K562 (cell line): ENCODE data around the gene CEP57. TPM values are rescaled to one million over a fixed set of nuclear protein-coding genes. Genes with fewer than 3 reads are reported as not detected.

ENCODE experiments used
- ATAC-seq: fragments of 200-7000 bp; cut with Tn5 transposase; 3 replicates; pipeline ENCODE4 v1.9.1; 2020; ENCODE audit warnings: moderate library complexity
- BruUV-seq: library from RNA; stranded (reverse); fragments of 400-500 nt; replicated peaks from 2 replicates; lab custom pipeline; 2021; lab: Mats Ljungman, UMichigan
- CTCF ChIA-PET: fragments of 300-600 bp; formaldehyde crosslinking; extraction: SDS; loops from one replicate; lab custom pipeline; 2021; ENCODE audit warnings: low intra/inter-chr PET ratio; lab: Yijun Ruan, JAX
- POLR2A ChIA-PET: fragments of 300-600, 350-650 bp; sonication (Branson Sonifier 250); formaldehyde crosslinking; extraction: SDS; loops from one replicate; lab custom pipeline; 2021; ENCODE audit warnings: antibody characterized with exemption, inconsistent platforms; lab: Yijun Ruan, JAX
- DNase-seq, 4 experiments: peaks; one replicate each; pipeline versions ENCODE4 v3.0.0 to v3.0.0-alpha.2; 2011 to 2018; ENCODE audit warnings: low spot score in 3 of 4, mixed read lengths in 3 of 4; ENCODE audit errors: extremely low read depth in 1 of 4
- FAIRE-seq: peaks from 2 replicates; lab custom pipeline; 2011; peaks lifted over from hg19 to GRCh38; lab: Jason Lieb, UNC
- H2AFZ ChIP-seq: 2 replicates; pipeline ENCODE4 v1.6.0; 2011; ENCODE audit warnings: low read depth, low read length, control low read depth, inconsistent platforms
- H3K27ac ChIP-seq: fragments of 200-600 bp; 3 replicates; pipeline ENCODE4 v1.8.0; 2011; ENCODE audit warnings: low read depth, mild to moderate bottlenecking, control low read depth, inconsistent platforms, low read length, moderate library complexity, mixed read lengths; ENCODE audit errors: extremely low read depth
- H3K27me3 ChIP-seq, 2 experiments: fragments of 300-600 bp in 1 of 2; 2 replicates in 1 of 2; 3 replicates in 1 of 2; pipeline versions ENCODE4 v1.6.0 to v1.8.0; 2011; ENCODE audit warnings: inconsistent platforms in 2 of 2, low read length in 2 of 2, mild to moderate bottlenecking in 1 of 2, mixed read lengths in 1 of 2, moderate library complexity in 1 of 2; ENCODE audit not compliant: control insufficient read depth in 2 of 2, insufficient read depth in 2 of 2
- H3K36me3 ChIP-seq: fragments of 300-600 bp; 3 replicates; pipeline ENCODE4 v1.8.0; 2011; ENCODE audit warnings: mild to moderate bottlenecking, low read length, inconsistent platforms; ENCODE audit not compliant: control insufficient read depth, insufficient read depth
- H3K4me1 ChIP-seq, 2 experiments: fragments of 200-600 bp in 1 of 2; replicated peaks in 1 of 2; 2 replicates in 1 of 2; 3 replicates in 1 of 2; pipeline versions ENCODE4 v1.5.1 to v1.8.0; 2011; ENCODE audit warnings: inconsistent platforms in 2 of 2, low read length in 2 of 2, mild to moderate bottlenecking in 1 of 2, mixed read lengths in 1 of 2, moderate library complexity in 1 of 2; ENCODE audit not compliant: control insufficient read depth in 2 of 2, insufficient read depth in 2 of 2
- H3K4me2 ChIP-seq: 2 replicates; pipeline ENCODE4 v1.6.1; 2011; ENCODE audit warnings: low read length, control low read depth, inconsistent platforms, mixed read lengths; ENCODE audit not compliant: insufficient read depth
- H3K4me3 ChIP-seq: fragments of 200-600 bp; sonication (generic), shearing (Covaris generic); 2 replicates; pipeline ENCODE4 v1.5.1; 2016; ENCODE audit warnings: control low read depth, inconsistent platforms
- H3K79me2 ChIP-seq: fragments of 200-600 bp; 3 replicates; pipeline ENCODE4 v1.8.0; 2011; ENCODE audit warnings: low read length, inconsistent platforms; ENCODE audit not compliant: control insufficient read depth, insufficient read depth
- H3K9ac ChIP-seq, 2 experiments: 2 replicates each; pipeline versions ENCODE4 v1.6.0 to v1.6.1; 2011; ENCODE audit warnings: low read depth in 2 of 2, low read length in 2 of 2, control low read depth in 1 of 2, inconsistent platforms in 1 of 2, mild to moderate bottlenecking in 1 of 2, mixed read lengths in 1 of 2; ENCODE audit not compliant: insufficient read depth in 1 of 2
- H3K9me1 ChIP-seq: one replicate; pipeline ENCODE4 v1.6.0; 2011; ENCODE audit warnings: inconsistent platforms, mild to moderate bottlenecking, low read length, moderate library complexity; ENCODE audit not compliant: control insufficient read depth, insufficient read depth
- H3K9me3 ChIP-seq: replicated peaks from 2 replicates; pipeline ENCODE4 v1.5.1; 2011; ENCODE audit warnings: low read depth, low read length, inconsistent platforms; ENCODE audit not compliant: control insufficient read depth, insufficient read depth
- H4K20me1 ChIP-seq: replicated peaks from 2 replicates; pipeline ENCODE4 v1.6.1; 2011; ENCODE audit warnings: low read length, inconsistent platforms, mixed read lengths; ENCODE audit not compliant: control insufficient read depth, insufficient read depth
- CBFA2T2 ChIP-seq: fragments of 450-650 bp; conservative IDR thresholded peaks from 2 replicates; pipeline ENCODE4 v1.6.1; 2017; ENCODE audit warnings: mild to moderate bottlenecking
- CEBPG ChIP-seq, 3 experiments: fragments of 200-800 bp in 1 of 3; sonication (Bioruptor generic) in 1 of 3; sonication (generic) in 1 of 3; formaldehyde crosslinking in 1 of 3; IDR thresholded peaks in 2 of 3; conservative IDR thresholded peaks in 1 of 3; 2 replicates each; pipeline versions ENCODE4 v1.6.1 to v1.8.0; 2016 to 2022; ENCODE audit warnings: missing compliant biosample characterization in 2 of 3, missing genetic modification characterization in 2 of 3, mild to moderate bottlenecking in 1 of 3, missing genetic modification reagents in 1 of 3
- GTF2E2 ChIP-seq: fragments of 200-800 bp; sonication (Bioruptor generic); IDR thresholded peaks from 2 replicates; pipeline ENCODE4 v1.6.1; 2016; ENCODE audit warnings: missing genetic modification characterization, missing compliant biosample characterization
- IRF1 ChIP-seq: sonication (generic); formaldehyde crosslinking; IDR thresholded peaks from 2 replicates; pipeline ENCODE4 v1.8.0; 2022; ENCODE audit warnings: missing genetic modification reagents, mild to moderate bottlenecking, borderline replicate concordance
- KAT2B ChIP-seq: IDR thresholded peaks from one replicate; pipeline ENCODE4 v1.6.1; 2012; ENCODE audit warnings: low read depth, mild to moderate bottlenecking, control low read depth, inconsistent platforms, low read length, moderate library complexity
- MBD1 ChIP-seq: fragments of 250-450 bp; sonication (Bioruptor Pico); IDR thresholded peaks from 2 replicates; pipeline ENCODE4 v1.8.0; 2022; ENCODE audit warnings: inconsistent platforms
- POLR3G ChIP-seq: IDR thresholded peaks from 2 replicates; pipeline ENCODE4 v1.6.1; 2011; ENCODE audit not compliant: insufficient read length, insufficient replicate concordance; ENCODE audit errors: extremely low read depth
- SMARCE1 ChIP-seq: fragments of 450-650 bp; IDR thresholded peaks from 2 replicates; pipeline ENCODE4 v1.7.1; 2016; ENCODE audit warnings: mild to moderate bottlenecking
- TRIM25 ChIP-seq: fragments of 450-650 bp; IDR thresholded peaks from 2 replicates; pipeline ENCODE4 v1.7.0; 2016; ENCODE audit warnings: borderline replicate concordance
- ZNF436 ChIP-seq: fragments of 250-450, 450-650 bp; sonication (Bioruptor Pico); formaldehyde crosslinking; IDR thresholded peaks from 2 replicates; pipeline ENCODE4 v1.7.0; 2020; ENCODE audit warnings: mild to moderate bottlenecking
- ZNF444 ChIP-seq: fragments of 250-450 bp; sonication (Bioruptor Pico); IDR thresholded peaks from 2 replicates; pipeline ENCODE4 v1.4.0; 2020; ENCODE audit warnings: mild to moderate bottlenecking, moderate library complexity
- WGBS: fragments of 100-300 bp; shearing (Covaris generic); methylation state at CpG from one replicate; pipeline ENCODE4 v1.1.6; 2016; ENCODE audit warnings: low coverage, mixed read lengths; ENCODE audit not compliant: insufficient coverage; ENCODE audit errors: missing lambda C conversion rate; 5-methylcytosine and 5-hydroxymethylcytosine counted together
- in situ Hi-C: fragments of 300-500 bp; cut with MboI; formaldehyde crosslinking; loops from 4 replicates; pipeline ENCODE4 v1.15.0; 2018; ENCODE audit warnings: inconsistent platforms, mixed read lengths
- intact Hi-C: fragments of 100-400 bp; cut with micrococcal nuclease; formaldehyde crosslinking; loops from 2 replicates; pipeline ENCODE4 v1.14.2; 2022
- polyA plus RNA-seq, 8 experiments: library from polyadenylated mRNA; depleted of rRNA in 4 of 8; stranded (reverse) in 5 of 8; unstranded in 3 of 8; fragments of >200 nt; fragmentation: Nextera tagmentation in 2 of 8; fragmentation: Illumina TruSeq in 1 of 8; extraction: Ambion mirVana in 2 of 8; extraction: Trizol in 1 of 8; gene quantifications; 2 replicates each; pipeline versions ENCODE4 v1.2.1 to v1.2.3, GENCODE V29; 2011 to 2014; ENCODE audit warnings: inconsistent platforms in 1 of 8, missing spikeins in 1 of 8
- total RNA-seq, 7 experiments: library from RNA; depleted of rRNA in 6 of 7; stranded (reverse); fragments of >200 nt in 6 of 7; fragmentation: Illumina TruSeq in 2 of 7; extraction: Trizol in 2 of 7; gene quantifications; 2 replicates each; pipeline versions ENCODE4 v1.2.1 to v1.2.3, GENCODE V29; 2011 to 2021; ENCODE audit warnings: low replicate concordance in 1 of 7
- TF ChIP-seq, protein P1 (sequence below): fragments of 450-650 bp; formaldehyde crosslinking; IDR thresholded peaks from 2 replicates; pipeline ENCODE4 v1.4.0; 2020; ENCODE audit warnings: mild to moderate bottlenecking, moderate library complexity
- TF ChIP-seq, protein P2 (sequence below): fragments of 200-800 bp; sonication (Bioruptor generic); IDR thresholded peaks from 2 replicates; pipeline ENCODE4 v1.6.1; 2017; ENCODE audit warnings: missing genetic modification characterization, missing compliant biosample characterization

The CEP57 gene
- total and polyA plus RNA-seq, 9 of the 15 experiments (the other 6 are each of a cell fraction or from before 2014, with no cell fraction given), result 25.1 to 88.1 (median 65.2) TPM

- TF ChIP-seq MBD1 (CRISPR knock-in tag) (no peak), CEBPG (CRISPR knock-in tag; IDR thresholded peaks at IDR 0.05) (no peak), CEBPG (tag; conservative IDR thresholded peaks at IDR 0.05 in 1 of 2, IDR thresholded peaks at IDR 0.05 in 1 of 2) (peak; percentile 32 to 79; a peak in 3 of 4 replicates), GTF2E2 (no peak)
Observed at GRCh38 chr11:95767498-95767897, 22.8 kb upstream of the CEP57 start (continued).

DNA sequence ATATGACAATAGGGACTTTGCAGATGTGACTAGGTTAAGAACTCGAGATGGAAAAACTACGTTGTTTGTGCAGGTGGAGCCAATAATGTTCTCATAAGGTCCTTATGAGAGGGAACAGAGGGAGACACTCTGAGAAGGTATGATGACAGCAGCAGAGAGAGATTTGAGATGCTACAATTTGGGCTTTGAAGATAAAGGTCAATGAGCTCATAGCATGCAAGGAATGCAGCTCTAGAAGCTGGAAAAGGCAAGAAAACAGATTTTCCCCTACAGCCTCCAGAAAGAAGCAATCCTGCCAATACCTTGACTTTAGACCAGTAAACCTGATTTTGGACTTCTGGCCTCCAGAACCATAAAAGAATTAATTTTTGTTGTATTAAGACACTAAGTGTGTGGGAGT lies 21.8 kb upstream of the CEP57 start:
- FAIRE-seq, result no peak
- Histone ChIP-seq H3K36me3 (peaks cover 38% of the 10 kb centered on the region), H3K79me2 (no peaks in the 10 kb centered on the region), H4K20me1 (no peaks in the 10 kb centered on the region), H3K4me1 (no peaks in the 10 kb centered on the region), H2AFZ (no peak overlapping the region), H3K9me1 (no peaks in the 10 kb centered on the region), H3K4me2 (no peak overlapping the region), H3K4me3 (no peak overlapping the region), H3K9ac (no peak overlapping the region), H3K27me3 (no peaks in the 10 kb centered on the region), H3K9me3 (no peaks in the 10 kb centered on the region; the same call in 1 of the 2 replicates), H3K27ac (no peak overlapping the region)
- CTCF ChIA-PET, result no interaction called here
- BruUV-seq, result no TSS peak
- intact Hi-C loops, result loop anchor here (10.0 kb wide), 2 partner anchors 404 to 704 kb away; partner anchors contain the start of gene SRSF8
- 90% methylated on average over 2 of the region's 2 CpGs for WGBS
- DNase-seq, result no peak
- ATAC-seq, result no peak
- POLR2A ChIA-PET, result interaction anchor here (0.7 to 1.5 kb wide), 4 partner anchors 19 to 617 kb away, joined by 3 read pairs; no protein-coding TSS in a partner anchor
- in situ Hi-C loops, result no loop called here
- TF ChIP-seq ZNF444 (CRISPR knock-in tag), result no peak
- no peak for TF ChIP-seq KAT2B
- TF ChIP-seq CBFA2T2, result no peak
- TF ChIP-seq, protein P1, sequence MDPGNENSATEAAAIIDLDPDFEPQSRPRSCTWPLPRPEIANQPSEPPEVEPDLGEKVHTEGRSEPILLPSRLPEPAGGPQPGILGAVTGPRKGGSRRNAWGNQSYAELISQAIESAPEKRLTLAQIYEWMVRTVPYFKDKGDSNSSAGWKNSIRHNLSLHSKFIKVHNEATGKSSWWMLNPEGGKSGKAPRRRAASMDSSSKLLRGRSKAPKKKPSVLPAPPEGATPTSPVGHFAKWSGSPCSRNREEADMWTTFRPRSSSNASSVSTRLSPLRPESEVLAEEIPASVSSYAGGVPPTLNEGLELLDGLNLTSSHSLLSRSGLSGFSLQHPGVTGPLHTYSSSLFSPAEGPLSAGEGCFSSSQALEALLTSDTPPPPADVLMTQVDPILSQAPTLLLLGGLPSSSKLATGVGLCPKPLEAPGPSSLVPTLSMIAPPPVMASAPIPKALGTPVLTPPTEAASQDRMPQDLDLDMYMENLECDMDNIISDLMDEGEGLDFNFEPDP (CRISPR knock-in tag), result no peak
- TF ChIP-seq POLR3G, result no peak
- no peak for TF ChIP-seq ZNF436 (CRISPR knock-in tag)
- no peak for TF ChIP-seq TRIM25
- no peak for TF ChIP-seq IRF1 (CRISPR knock-in tag)
- TF ChIP-seq, protein P2, sequence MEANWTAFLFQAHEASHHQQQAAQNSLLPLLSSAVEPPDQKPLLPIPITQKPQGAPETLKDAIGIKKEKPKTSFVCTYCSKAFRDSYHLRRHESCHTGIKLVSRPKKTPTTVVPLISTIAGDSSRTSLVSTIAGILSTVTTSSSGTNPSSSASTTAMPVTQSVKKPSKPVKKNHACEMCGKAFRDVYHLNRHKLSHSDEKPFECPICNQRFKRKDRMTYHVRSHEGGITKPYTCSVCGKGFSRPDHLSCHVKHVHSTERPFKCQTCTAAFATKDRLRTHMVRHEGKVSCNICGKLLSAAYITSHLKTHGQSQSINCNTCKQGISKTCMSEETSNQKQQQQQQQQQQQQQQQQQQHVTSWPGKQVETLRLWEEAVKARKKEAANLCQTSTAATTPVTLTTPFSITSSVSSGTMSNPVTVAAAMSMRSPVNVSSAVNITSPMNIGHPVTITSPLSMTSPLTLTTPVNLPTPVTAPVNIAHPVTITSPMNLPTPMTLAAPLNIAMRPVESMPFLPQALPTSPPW, result no peak
- TF ChIP-seq SMARCE1, result no peak
